ENCODE results near the gene JMJD4.

Gene JMJD4

DNA sequence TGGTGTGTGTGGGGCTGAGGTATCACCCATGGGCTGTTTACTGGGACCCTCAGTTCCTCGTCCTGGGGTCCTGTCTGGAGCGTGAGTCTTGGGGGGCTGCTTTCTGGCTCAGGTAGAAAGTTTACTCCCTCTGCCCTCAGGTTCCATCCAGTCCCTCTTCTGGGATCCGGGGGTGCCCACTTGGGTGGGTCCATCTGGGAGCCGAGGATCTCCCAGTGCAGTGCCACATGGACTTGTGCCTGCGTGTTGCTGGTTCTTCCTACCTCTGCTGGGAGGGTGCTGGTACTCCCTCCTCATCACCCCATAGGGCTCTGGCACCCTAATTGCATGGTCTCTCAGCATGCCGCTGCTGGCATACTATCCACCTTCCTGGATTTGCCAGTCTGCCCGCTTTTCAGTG, 14.1 kb upstream of the JMJD4 start:
- DNase-seq (ENCODE audit: low read depth): no peak

DNA sequence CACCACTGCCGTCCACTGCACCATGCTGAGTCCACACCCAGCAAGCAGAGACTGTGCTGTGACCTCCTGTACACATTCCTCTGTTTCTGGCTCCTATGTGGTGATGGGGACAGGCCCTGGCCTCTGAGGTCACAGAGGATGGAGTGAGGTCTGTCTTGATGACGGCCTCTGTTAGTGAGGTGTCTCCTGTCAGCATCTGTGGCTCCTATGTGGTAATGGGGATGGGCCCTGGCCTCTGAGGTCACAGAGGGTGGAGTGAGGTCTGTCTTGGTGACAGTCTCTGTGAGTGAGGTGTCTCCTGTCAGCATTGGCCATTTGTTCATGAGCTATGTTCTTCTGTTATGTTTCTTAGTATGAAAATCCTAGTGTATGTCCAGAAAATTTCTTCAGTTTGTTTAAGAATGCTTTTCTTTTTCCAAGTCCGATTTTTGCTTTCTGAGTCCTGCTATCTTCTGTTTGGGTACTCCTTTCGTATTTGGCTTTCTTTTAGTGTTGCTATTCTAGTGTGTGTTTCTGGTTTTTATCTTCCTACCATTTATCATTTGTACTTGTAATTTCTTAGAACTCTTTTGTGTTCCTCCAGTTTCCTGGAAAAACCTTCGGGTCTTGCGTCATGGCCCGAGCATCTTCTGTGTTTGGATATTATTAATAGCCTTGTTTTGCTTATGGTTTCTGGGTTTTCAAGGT, 13.5 kb upstream of the JMJD4 start:
- DNase-seq (ENCODE audit: low read depth): no peak

- no peak for DNase-seq (ENCODE audit: low read depth)
Measured at GRCh38 chr1:227747948-227748495, 12.9 kb upstream of the JMJD4 start.

GRCh38 chr1:227747382-227747781, 12.3 kb upstream of the JMJD4 start:
- no peak for DNase-seq (ENCODE audit: low read depth)

DNA sequence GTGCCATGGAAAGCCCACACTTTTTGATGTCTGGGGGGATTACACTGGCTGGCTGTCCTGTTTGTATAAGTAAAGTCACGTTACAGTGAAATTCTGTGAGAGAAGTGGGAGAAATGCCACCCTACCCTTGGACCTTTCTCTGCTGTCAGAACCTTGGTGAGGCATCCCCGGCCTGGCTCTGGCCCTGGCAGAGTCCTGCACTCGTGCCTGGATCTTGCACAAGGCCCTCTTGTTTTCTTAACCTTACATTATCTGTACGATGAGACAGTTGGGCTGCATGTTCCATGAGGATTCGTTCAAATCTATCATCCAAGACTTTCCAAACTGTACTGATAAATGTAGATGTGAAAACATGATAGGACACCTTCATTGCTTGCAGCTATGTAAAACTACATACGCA, 11.6 kb upstream of the JMJD4 start:
- DNase-seq (ENCODE audit: low read depth): no peak

DNA sequence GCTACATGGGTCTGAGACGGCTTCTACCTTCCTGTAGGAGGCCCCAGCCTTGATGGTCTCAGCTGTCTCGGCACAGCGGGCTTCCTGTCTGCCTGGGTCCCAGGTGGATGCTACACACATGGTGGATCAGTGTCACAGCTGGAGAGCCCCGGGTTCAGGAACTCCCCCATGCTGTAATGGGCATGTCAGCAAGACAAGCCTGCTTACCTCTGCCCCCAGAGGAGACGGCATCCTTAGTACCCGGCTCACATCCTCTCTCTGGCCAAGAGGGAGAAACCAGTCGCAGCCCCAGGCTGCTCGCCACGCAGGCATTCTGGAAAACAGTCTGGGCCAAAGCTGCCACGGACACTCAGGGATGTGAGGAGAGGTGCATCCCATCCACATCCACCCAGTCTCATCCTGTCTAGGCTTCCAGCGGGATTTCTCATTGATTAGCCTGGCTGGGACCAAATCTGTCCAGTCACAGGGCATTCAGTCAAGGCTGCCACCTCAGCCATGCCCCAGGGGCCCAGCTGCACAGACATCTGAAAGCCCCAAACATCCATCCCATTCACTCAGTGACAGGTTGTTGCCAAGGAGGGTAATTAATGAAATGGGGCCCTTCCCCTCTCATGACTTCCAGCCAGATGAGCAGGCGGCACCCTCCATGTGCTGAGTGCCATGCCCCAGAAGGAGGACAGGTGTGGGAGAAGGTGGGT, 10.6 kb upstream of the JMJD4 start:
- DNase-seq (ENCODE audit: low read depth): no peak

GRCh38 chr1:227744668-227745067, 9.6 kb upstream of the JMJD4 start:
- no peak for DNase-seq (ENCODE audit: low read depth)

- no peak for DNase-seq (ENCODE audit: low read depth)
Measured at GRCh38 chr1:227742738-227743715, 7.9 kb upstream of the JMJD4 start.

GRCh38 chr1:227741166-227741870, 6.2 kb upstream of the JMJD4 start:
- DNase-seq (ENCODE audit: low read depth): no peak

DNA sequence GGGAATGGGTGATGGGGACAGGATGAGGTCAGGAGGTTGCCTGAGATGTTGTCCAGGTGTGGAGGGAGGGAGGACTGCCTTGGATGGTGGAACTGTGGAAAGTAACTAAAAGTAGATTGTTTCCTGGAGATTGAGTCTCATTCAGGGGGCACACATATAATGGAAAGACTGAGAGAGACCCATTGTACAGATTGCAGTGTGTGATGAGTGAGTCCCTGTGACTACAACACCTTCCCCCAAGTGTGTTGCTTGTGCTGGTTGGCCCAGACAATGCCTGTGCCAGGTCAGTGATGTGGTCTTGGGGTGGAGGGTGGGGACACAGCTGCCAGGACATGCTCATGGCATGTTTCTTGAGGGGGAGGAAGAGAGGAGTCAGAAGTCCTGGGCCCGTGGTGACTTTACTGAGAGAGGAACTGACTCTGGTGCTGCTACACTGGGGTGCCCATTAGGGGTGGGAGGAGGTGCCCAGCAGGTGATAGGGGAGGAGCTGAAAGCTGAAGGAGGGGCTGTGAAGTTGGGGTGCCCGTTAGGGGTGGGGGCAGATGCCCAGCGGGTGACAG, 5.4 kb upstream of the JMJD4 start:
- no peak for DNase-seq (ENCODE audit: low read depth)

DNA sequence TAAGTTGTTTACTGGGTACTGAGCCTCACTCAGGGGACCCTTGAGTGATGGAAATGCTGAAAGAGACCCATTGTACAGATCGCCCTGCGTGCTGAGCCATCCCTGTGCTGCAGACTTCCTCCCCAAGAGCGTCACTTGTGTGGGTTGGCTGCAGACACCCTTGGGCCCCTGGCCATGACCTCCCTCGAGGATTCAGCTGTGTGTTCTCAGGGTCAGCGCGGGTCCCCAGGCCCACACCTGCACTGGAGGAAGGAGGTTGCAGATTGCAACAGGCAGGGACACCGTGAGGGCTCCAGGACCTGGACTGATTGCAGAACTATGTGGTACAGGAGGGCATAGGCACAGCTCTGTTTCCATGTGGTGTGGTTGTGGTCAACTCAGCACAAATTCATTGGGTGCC, 4.5 kb upstream of the JMJD4 start:
- no peak for DNase-seq (ENCODE audit: low read depth)

GRCh38 chr1:227738820-227739219, 3.7 kb upstream of the JMJD4 start:
- no peak for DNase-seq (ENCODE audit: low read depth)

DNA sequence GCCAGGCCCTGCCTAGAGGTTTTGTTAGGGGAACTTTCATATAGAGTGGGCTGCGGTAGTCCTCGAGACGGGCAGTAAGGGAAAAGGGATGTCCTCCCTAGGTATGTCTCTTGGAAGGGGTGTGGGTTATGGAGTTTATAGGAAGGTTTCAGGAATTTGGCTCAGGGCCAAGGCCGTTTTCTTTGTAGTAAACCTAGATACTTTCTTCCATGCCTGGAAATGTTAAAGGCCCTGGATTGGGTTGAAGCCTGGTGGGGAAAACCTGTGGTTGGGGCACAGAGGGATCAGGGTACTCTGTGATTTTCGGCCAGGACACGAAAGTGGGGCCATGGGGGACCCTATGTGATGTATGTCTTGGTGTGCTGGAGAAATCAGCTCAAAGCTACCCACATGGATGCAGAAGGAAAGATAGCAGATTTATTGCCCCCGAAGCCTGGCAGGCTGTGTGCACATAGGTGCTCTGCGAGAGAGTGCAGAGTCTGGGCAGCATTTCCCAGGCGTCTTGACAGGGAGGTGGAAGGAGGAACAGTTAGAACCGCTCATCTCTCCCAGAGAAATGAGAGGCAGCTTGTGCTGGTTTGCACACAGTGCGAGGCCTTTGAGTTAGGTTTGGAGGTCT, 1.8 kb upstream of the JMJD4 start:
- DNase-seq (ENCODE audit: low read depth): no peak

GRCh38 chr1:227735539-227736285, 610 bp upstream of the JMJD4 start:
- no peak for DNase-seq (ENCODE audit: low read depth)

- DNase-seq (ENCODE audit: low read depth): no peak
Measured at GRCh38 chr1:227734546-227734855, 601 bp downstream of the JMJD4 start.

DNA sequence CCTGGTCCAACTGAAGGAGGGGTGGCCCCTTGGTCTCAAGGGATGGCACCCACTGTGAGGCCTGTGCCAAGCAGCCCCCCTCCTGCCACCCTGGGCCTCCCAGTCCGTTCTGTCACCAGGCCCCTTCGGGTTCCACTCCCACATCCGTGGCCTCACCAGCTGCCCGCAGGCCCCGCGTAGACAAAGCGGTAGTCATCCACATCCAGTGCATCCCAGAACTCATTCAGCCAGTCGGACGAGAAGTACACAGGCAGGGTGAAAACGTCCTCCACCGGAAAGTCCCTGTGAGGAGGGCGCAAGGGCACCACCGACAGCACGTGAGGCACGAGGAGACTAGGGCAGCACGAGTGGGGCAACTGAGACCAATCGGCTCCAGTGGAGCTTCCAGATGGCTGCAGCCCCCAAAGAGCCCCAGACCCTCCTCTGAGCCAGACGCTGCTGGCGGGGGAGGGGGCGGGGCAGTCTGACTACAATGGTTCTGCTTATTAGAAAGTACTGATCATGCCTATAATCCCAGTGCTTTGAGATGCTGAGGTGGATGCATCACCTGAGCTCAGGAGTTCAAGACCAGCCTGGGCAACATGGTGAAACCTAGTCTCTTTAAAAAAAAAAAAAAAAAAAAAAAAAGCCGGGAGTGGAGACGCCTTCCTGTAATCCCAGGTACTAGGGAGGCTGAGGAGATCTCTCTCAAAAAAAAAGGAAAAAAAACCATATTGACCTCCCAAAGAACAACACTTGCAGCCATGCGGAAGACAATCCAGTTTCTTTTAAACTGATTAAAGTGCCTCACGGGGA, 1.2 kb downstream of the JMJD4 start:
- DNase-seq (ENCODE audit: low read depth): no peak

DNA sequence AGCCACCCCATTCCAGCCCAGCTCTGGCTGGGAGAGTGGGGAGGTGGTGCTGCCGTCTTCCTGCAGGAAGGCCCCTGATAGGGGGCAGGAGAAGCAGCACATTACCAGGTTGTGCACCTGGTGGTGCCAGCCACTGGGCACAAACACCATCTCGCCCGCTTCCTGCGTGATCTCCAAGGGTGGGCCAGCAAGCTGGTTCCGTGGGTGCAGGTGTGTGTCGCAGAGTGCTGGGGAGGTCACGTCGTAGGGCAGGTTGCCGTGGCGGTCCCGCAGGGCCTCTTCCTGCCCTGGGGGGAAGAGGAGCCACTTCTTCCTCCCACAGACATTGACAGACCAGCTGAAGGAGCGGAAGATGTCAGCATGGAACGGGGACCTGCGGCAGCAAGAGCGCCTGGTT, 1.8 kb downstream of the JMJD4 start:
- no peak for DNase-seq (ENCODE audit: low read depth)

GRCh38 chr1:227732586-227733308, 2.4 kb downstream of the JMJD4 start:
- DNase-seq (ENCODE audit: low read depth): no peak
